ENCODE data around the gene ABCA8. TPM values are rescaled to one million over a fixed set of nuclear protein-coding genes. Genes with fewer than 3 reads are reported as not detected.

ABCA8 gene
- total RNA-seq, 1 donor: 2.2 TPM

GRCh38 chr17:68892193-68892592, 63.0 kb downstream of the ABCA8 start:
- DNase-seq (ENCODE audit: low read depth): no peak
- H3K4me3 ChIP-seq (ENCODE audit: low read depth, low read length): no peak overlapping the region
- TF ChIP-seq, protein P1, sequence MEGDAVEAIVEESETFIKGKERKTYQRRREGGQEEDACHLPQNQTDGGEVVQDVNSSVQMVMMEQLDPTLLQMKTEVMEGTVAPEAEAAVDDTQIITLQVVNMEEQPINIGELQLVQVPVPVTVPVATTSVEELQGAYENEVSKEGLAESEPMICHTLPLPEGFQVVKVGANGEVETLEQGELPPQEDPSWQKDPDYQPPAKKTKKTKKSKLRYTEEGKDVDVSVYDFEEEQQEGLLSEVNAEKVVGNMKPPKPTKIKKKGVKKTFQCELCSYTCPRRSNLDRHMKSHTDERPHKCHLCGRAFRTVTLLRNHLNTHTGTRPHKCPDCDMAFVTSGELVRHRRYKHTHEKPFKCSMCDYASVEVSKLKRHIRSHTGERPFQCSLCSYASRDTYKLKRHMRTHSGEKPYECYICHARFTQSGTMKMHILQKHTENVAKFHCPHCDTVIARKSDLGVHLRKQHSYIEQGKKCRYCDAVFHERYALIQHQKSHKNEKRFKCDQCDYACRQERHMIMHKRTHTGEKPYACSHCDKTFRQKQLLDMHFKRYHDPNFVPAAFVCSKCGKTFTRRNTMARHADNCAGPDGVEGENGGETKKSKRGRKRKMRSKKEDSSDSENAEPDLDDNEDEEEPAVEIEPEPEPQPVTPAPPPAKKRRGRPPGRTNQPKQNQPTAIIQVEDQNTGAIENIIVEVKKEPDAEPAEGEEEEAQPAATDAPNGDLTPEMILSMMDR (IDR thresholded peaks at IDR 0.05; ENCODE audit: insufficient read depth, low read depth, low read length): no peak

DNA sequence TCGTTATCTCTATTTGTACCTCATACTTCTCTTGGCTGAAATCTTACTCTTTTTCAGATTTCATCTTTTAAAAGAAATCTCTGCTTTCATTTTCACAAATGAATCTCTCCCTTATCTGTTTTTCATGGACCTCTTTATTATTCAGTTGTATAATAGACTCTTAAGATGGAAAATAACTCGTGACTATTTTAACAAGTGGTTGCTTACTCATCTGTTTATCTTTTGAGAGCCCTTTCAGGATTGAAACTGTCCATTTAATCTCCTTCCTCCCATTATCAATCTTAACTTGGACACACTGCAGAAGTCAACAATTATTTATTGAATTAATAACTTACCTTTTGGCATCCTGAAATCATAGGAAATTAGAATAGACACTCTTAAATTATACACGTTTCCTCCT, 68.8 kb downstream of the ABCA8 start:
- TF ChIP-seq, protein P1 (IDR thresholded peaks at IDR 0.05; ENCODE audit: insufficient read depth, low read depth, low read length): no peak
- DNase-seq (ENCODE audit: low read depth): peak; percentile 34
- no peak overlapping the region for H3K4me3 ChIP-seq (ENCODE audit: low read depth, low read length)

DNA sequence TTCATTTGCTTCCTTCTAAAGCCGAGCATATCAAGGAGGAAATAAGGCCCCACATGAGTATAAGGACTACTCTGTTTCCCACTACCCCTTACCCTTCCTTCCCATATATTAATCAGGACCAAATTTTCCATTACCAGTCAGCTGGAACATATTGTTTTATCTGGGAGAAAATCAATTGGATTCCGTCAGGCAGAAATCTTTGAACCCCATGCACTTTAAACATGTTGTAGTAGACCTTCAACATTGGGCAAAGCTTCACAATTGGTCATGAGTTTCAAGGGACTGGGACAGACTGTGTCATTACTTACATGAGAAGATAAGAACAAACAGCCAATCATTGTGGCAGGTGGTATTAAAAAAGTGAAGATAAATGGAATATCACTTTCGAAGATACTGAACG, 70.3 kb downstream of the ABCA8 start:
- no peak for DNase-seq (ENCODE audit: low read depth)
- H3K4me3 ChIP-seq (ENCODE audit: low read depth, low read length): no peak overlapping the region
- TF ChIP-seq, protein P1 (IDR thresholded peaks at IDR 0.05; ENCODE audit: insufficient read depth, low read depth, low read length): no peak

DNA sequence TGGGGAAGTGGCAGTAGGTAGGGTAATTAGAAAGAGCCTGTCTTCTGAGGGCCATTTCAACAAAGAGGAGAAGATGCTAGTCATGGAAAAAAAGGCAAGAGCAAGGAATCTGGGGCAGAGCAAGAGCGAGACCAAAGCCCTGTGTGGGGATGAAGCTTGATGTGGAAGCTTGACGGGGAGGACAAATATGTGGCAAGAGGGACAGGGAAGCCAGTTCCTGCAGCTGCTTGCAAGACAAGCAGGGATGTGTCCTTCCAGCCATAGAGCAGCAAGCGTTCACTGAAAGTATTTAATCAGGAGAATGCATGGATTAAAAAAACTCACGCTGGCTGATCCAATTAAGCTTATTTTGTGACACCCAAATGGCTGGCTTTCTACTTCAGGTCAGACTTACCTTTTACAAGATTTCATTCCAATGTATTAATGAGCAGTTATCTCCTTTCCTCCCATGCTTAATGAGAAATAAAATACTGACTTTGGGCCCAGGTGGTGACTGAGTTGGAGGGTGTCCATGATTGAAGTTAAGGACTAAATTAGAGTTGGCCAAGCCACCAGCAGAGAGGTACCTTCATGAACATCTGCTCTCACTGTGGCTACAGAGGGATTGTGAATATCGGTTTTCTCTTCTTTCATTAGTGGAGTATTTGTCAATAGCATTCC, 76.8 kb downstream of the ABCA8 start:
- H3K4me3 ChIP-seq (ENCODE audit: low read depth, low read length): no peak overlapping the region
- TF ChIP-seq, protein P1 (IDR thresholded peaks at IDR 0.05; ENCODE audit: insufficient read depth, low read depth, low read length): no peak
- no peak for DNase-seq (ENCODE audit: low read depth)

DNA sequence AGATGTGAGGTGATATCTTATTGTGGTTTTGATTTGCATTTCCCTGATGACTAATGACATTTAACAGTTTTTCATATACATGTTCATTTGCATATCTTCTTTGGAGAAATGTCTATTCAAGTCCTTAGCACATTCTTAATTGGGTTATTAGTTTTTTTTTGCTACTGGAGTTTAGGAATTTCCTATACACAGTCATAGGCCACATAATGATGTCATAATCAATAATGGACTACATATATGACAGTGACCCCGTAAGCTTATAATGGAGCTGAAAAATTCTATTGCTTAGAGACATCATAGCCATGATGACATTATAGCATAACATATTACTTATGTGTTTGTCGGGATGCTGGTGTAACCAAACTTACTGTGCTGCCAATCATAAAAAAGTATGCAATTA, 83.7 kb downstream of the ABCA8 start:
- no peak overlapping the region for H3K4me3 ChIP-seq (ENCODE audit: low read depth, low read length)
- TF ChIP-seq, protein P1 (IDR thresholded peaks at IDR 0.05; ENCODE audit: insufficient read depth, low read depth, low read length): no peak
- no peak for DNase-seq (ENCODE audit: low read depth)

GRCh38 chr17:68870976-68871375, 84.2 kb downstream of the ABCA8 start:
- no peak overlapping the region for H3K4me3 ChIP-seq (ENCODE audit: low read depth, low read length)
- DNase-seq (ENCODE audit: low read depth): no peak
- TF ChIP-seq, protein P1 (IDR thresholded peaks at IDR 0.05; ENCODE audit: insufficient read depth, low read depth, low read length): no peak
